ENCODE measurements around the gene SIRT5.

SIRT5 gene

DNA sequence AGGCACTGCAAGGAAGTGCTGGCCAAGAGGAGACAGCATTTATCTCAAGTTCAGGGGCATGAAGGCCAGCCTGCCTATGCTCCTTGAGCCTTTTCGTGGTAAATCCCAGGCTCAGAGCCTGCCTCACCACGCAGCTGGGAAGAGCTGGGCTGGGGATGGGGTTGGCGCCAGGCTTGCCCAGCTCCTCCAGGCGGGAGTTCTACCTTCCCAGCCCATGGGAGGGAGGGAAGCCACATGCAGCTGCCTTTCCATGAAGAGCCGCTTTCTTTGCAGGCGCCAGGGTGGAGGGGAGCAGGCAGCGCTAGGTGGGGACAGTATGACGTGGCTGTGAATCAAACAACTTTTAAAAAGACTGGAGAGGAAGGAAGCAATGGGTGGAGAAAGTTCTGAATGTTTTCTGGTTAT is 19.5 kb upstream of the SIRT5 start:
- no peak for DNase-seq

DNA sequence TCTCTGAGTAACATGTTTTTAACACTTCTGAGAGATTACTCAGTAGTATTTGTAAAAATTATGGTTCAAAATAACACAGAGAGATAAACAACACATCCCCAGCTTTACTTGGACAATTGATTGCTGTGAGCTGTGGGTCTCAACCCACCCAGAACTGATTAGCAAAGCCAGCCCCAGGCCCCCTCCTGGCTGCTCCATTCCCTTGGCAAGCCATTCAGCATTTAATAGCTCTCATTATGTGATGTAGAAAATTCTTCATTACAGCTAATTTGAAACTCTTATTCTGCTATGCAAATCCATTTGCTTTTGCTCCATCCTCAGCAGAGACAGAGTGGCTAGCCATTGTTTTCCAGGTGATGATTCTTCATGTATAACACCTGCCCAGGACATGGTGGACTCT is 16.6 kb upstream of the SIRT5 start:
- DNase-seq = no peak

DNA sequence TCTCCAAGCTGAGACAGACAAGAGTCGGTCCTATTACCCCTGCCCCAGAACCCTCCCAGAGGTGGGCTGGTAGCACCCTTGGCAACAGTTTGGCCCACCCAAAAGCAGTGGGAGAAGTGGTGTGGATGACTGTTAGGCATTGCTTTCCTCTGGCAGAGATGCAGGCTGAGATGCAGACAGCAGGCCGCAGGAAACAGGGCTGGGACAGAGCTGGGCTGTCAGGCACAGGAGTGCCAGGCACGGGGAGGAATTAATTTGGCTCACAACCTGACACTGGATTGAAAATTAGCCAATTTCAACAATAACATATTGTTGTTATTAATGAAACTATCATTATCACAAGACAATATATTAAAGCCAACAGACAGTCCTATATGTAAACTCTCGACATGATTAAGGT is 15.7 kb upstream of the SIRT5 start:
- no peak for DNase-seq

DNA sequence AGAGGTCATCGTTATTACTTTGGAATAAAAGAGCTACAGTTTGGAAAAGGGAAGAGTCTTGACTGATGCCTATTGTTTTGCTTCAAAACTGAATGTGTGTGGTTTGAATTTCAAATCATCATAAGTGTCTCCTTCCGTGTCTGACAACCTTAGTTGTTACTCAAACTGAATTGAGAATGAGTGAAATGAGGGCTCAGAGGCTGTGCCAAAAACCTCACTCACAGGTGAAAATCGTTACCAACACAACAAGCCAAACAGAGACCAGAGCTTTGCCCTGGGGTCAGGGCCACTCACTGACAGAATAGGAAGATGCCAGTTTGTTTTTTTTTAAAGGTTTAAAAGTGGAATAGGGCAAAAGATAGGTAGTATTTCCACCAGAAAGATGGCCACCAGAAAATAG is 15.2 kb upstream of the SIRT5 start:
- no peak for DNase-seq

DNA sequence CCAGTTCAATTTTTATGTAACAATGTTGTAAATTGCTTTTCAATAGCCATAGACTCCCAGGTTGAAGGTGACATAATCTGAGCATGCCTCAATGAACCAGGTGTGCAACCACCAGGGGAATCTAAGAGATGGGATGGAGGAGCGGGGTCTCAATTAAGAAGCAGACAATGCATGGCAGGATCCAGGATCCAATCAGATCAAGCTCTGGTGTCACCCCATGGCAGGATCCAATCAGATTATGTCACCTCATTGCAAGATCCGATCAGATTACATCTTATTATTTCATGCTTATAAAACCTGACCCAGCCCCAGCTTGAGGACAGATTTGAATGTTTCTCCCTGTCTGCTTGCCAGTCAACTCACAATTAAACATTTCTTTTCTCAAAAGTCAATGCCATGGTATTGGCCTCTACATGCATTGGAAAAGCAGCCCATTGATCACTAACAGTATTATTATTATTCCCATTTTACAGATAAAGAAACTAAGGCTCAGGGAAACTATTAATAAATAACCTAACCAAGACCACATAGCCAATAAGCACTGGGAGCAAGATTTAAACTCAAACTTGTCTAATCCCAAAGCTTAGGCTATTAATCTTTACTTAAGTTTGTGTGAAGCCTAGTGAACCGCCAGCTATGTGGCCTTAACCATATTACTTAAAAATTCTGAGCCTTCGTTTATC is 14.3 kb upstream of the SIRT5 start:
- DNase-seq = no peak

DNA sequence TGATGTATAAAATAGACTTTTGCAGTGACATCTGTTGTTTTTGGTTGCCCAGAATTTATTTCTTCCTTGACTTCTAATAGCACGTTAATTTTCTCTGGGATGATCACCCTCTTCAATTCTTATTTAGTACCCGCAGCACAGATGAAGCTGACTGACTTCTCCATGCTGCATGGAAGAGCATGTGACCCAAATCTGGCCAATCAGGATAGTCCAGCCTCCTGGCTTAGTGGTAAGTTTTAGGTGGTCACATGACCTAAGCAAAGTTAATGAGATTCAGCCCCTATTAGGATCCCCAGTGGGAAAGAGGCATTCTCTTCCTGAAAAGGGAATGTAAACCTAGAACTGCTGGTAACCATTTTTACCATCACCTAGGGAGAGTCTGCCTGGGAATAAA is 13.8 kb upstream of the SIRT5 start:
- DNase-seq = no peak

DNA sequence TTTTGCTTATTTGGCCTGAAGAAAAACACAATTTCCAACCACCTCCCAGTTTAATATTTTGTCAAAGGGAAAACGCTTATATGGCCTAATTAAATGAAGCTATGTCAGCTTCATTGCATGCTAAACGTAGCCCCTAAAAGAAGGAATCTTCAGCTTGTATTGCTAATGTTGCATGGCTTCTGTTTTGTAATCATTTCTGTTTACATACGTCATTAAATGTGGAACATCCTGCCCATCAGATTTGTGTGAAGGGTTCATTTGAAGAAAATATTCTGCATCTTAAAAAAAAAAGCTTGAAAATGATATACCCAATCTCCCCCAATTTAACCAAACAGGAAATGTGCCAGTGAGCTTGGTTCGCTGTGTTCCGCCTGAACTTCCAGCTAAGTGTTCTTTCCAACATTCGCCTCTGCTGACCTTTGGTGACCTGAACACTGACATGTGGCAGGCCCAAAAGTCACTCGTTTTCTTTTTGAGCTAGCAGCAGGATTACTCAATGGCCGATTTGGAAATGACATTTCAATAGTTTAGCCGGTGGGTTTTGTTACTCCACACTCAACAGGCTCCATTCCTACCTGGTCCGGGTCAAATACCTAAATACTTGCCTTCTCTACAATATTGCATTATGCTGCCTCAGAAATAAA is 12.7 kb upstream of the SIRT5 start:
- no peak for DNase-seq

DNA sequence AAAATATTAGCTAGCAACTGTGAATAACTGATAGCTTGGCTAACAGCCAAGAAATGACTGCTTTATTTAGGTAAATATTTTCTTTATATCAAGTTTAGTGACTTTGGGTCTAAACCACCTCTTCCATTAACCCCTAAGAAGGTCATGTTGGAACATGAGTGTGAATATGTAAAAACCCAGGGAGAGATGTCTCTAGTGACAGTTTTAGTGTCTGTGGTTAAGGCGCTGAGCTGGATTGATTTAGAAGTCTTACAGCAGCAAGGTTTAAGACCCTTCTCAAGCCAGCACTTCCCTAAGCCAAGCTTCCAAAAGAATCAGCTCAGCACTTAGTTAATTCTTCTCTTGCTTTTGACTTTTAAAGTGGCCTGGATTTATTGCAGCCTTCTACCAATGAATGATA is 11.4 kb upstream of the SIRT5 start:
- DNase-seq = no peak

DNA sequence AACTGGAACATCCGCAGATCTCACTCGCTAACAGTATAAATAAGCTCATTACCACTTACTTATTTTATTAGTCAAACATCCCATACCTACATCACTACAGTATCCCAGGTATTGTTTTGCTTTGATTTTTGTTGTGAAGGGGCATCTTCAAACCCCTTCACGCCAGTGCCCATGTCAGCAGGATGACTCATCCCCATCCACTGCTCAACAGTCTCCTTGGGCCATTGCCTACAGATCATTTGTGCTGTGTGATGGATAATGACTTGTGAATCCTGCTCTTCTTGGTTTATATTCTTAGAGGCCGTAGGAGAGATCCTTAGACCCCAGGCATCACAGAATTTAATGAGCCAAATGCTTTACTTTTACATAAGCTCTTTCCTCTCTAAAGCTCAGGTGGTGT is 8.5 kb upstream of the SIRT5 start:
- no peak for DNase-seq

DNA sequence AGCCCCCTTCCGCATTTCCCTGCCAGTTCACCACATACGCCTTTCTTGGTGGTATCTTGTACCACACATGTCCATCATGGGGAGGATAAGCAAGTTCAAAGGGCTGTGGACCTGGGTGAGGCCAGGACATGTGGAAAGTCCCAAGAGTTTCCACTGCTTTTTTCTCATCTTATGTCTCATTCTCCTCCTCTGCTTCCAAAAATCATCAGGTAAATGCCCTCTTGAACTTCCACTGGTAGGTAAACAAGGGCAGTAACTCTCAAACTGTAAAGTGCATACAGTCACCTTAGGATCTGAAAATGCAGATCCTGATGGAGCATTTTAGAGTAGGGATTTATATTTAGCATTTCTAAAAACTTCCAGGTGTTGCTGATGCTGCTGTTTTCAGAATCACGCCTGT is 7.9 kb upstream of the SIRT5 start:
- DNase-seq = no peak

DNA sequence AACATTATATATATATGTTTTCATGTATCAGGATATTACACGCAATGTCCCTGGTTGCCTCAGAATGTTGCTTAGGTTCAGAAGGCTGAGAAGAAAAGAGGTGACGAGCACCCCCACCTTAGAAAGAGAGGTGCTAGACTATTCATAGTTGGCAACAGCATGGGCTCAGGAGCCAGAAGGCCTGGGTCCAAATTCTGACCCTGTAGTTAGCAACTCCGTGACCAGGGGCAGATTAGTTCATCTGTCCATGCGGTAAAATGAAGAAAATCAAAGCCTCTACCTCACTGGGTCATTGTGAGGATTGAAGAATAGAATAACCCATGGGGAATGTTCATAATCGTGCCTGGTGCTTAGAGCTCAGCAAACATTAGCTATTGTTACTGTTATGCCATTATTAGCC is 5.4 kb upstream of the SIRT5 start:
- no peak for DNase-seq

DNA sequence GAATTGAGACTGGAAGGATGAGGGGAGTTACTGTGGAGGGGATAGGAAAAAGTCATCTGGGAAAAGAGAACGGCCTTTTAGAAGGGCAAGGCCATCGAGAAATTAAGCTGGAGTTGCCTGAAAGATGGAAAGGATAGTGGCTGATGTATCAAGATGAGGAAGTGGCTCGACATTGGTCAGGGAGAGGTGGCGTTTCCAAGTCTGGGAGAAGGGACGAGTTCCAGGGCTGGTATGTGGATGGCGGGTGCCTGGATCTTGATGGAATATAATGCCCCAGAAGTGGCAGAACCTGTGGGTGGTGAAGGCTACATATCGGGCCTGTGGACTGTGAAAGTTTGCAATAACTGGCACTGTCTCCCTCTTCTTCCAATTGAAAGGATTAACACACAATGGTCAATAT is 2.2 kb upstream of the SIRT5 start:
- no peak for DNase-seq

DNA sequence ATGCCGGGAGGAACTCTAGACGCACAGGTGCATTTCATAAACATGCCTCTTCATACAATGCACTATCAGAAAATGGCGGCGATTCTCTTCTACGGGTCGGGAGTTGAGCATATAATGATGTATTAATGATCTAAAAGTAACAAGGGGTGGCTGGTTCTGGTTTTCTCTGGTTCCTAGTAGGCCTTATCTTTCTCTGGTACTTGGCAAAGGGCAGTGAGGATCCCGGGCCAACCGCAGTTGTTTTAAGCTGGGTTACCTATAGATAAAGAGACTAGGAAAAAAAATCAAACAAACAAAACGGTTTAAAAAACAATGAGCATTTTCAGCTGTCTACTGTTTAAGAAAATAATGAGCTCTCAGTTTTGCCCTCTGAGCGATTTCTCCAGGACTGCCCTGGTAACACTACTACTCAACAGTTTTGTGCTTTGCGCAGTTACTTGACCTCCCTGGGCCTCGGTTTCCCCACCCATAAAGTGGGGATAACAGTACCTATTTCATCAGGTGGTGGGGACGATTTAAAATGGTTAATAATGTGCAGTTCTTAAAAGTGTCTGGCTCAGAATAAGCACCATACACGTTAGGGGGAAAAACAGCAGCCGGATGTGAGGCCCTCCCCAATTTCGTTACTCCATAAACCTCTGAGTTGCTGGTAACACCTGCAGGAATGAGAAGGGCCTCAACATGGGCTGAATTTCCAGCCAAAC is 1.3 kb upstream of the SIRT5 start:
- DNase-seq = no peak

DNA sequence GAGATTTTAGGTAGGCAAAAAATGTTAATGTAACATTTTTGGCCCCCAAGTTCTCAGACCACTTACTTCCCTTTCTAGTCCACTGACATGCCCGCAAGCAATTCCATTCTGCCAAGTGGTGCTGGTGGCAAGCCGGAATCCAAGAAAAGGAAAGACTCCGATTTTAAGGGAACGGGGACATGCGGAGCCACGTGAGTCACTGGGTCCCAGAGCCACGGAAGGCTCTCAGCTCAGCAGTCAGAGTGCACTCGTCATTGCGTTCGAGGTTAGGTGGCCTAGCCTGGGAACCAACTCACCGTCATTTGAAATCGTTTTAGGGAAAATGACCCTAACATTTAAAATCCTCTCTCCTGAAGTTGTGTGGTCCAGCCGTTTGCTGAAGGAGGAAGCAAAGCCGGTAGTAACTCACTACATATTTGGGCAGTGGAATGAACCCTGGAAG is 711 bp upstream of the SIRT5 start:
- no peak for DNase-seq

DNA sequence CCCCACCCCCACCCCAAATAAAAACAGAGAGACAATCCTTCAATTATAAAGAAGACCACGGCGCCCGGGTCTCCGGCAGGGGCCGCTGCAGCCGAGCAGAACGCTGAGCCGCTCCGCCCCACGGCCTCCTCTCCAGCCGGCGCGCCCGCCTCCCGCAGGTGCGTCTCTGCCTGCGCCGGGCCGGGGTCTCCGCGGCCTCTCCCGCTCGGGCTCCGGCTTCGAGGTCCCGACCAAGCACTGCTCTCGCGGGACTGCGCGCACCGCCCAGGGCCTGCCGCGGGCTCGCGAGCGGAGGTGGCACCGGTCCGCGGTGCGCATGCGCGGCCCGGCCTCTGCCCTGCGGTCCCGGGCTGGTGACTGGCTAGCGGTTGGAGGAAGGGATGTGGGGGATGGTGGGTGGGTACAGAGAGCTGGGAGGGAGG is 241 bp upstream of the SIRT5 start:
- DNase-seq = peak; percentile 90

DNA sequence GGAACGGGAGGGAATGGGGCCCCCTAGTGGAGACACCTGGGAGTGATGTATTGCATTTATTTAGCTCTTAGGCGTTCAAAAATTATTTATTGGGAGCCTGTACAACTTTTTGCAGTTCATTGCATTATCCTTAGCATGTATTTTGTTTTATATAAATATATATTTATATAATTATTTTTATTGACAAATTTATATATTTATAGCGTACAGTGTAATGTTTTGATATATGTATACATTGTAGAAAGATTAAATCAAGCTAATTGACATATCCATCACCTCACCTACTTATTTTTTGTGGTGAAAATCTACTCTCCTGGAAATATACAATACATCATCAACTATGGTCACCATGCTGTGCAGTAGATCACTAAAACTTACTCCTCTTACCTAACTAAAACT is 975 bp downstream of the SIRT5 start:
- DNase-seq = no peak

DNA sequence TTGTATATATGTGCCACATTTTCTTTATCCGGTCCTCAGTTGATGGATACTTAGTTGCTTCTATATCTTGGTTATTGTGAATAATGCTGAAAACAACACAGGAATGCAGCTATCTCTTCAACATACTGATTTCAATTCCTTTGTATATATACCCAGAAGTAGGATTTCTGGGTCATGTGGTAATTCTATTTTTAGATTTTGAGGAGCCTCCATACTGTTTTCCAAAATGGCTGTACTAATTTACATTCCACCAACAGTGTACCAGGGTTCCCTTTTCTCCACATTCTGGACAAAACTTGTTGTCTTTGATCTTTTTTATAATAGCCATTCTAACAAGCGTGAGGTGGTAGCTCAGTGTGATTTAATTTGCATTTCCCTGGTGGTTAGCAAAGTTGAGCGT is 1.6 kb downstream of the SIRT5 start:
- DNase-seq = no peak

DNA sequence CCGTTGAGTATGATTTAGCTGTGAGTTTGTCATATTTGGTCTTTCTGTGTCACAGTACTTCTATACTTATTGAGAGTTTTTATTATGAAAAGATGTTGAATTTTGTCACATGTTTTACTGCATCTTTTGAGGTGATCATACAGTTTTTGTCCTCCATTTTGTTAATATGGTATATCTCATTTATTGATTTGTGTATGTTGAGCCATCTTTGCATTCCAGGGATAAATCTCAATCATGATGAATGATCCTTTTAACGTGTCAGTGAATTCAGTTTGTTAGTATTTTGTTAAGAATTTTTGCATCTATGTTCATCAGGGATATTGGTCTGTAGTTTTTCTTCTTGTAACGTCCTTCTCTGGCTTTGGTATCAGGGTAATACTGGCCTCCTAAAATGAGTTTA is 3.5 kb downstream of the SIRT5 start:
- DNase-seq = no peak

DNA sequence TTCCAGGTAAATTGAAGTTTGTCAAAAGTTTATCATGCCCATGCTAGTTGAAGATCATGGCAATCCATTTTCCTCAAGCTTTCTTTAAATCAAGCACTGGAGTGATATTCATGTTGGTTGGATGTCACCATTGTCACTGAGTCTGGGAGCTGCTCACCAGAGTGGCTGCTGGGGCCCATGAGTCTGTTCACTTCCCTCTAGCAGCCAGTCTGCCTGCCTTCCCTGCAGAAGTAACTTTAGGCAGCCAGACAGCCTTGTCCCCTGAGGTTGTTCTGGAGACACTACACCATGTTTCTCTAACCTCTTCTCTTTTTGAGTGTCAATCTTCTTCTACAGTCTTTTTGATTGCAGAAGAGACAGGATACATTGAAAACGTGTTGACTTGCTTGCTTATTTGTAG is 5.5 kb downstream of the SIRT5 start:
- DNase-seq = no peak

DNA sequence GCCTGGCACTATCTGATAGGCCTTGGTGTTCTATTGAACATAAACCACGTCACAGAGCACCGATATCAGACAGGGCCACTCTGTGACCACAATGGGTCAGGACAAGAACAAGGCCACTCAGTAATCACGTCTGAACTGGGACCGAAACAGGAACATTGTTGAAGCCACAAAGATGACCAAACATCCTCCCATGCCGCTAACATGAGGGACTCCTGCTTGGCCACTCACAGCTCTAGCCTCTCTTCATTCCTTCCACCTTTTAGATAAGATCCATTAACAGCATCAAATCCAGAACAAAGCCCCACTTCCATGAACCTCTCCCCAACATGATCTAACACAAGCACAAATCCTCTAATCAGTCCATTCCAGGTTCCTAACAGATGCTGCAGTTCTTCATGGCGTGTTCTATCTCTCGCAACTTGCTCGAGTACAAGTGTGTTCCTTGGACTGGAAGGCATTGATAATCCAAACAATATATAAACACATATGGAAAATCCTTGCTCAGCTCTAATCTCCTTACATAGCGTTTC is 7.4 kb downstream of the SIRT5 start:
- DNase-seq = no peak

DNA sequence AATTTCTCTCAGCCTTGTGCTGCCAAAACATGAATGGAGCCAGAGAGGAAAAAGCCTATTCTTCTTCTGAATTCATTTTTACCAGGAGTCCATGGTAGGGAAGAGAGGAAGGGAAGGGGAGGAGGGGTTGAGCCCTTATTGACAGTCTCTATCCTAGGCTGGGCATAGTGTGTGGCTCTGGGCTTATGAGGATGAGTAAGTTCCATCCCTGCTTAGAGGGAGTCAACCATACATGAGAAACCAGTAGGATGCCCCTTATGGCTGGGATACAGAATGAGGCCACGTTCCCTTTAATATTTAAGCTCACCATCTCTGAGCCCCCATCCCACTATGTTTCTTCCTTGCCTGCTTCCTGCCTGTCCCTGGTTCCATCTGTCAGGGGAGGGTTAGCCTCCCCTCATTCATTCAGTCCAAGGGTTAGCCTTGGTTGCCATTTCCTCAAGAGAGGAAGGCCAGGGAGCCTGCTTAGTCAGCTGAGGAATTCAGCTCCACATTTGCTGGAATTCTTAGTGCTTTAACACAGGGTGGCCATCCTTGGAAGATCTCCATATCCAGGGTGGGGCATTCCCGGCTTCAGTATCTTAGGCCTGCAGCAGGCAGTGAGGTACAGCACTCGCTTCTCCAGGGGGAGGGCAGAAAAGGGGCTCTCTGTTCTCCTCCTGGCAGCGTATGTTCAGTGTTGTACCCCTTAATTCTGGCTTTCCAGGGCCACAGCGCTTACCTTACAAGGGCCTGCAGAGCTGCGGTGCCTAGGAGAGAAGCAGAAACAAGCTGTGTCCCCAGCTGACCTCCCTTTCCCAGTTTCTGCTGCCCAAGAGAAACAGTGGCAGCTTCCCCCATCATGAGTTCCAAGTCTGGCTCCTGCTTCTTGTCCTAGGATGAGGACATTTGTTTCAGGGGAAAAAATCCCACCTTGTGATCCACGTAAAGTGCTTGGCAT is 12.5 kb downstream of the SIRT5 start:
- no peak for DNase-seq

DNA sequence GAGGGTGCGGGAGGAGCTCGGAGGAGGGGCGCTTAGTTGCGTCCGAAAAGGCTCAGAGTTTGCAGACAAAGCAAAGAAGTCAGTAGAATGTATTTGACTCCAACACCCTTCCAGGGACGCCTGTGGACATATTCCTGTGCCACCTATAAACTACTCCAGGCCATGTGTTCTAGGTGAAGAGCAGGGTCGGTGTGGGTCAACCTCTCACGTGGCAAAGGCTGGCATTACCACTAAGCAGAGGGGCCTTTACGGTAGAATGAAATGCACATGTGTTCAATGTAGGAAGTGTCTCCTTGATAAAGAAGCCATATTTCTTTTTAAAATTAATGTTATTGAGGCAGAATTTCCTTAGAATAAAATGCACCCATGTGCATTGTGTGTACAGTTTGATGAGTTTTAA is 15.4 kb downstream of the SIRT5 start:
- DNase-seq = no peak

DNA sequence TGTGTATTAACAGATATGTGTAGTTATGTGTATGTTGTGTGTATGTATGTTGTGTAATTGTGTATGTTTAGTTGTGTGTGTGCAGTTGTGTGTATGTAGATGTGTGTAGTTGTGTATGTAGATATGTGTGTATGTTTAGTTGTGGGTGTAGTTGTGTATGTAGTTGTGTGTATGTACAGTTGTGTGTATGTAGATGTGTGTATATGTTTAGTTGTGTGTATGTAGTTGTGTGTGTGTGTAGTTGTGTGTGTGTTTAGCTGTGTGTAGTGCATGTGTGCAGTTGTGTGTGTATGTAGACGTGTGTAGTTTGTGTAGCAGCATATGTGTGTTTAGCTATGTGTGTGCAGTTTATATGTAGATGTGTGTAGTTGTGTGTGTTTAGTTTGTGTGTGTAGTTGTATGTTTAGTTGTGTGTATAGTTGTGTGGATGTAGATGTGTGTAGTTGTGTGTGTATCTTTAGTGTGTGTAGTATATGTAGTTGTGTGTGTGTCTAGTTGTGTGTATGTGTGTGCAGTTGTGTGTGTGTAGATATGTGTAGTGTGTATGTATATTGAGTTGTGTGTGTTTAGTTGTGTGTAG is 16.3 kb downstream of the SIRT5 start:
- no peak for DNase-seq
